ENCODE measurements around the gene CDCA3. TPM values are rescaled to one million over a fixed set of nuclear protein-coding genes. Genes with fewer than 3 reads are reported as not detected.
A peak's percentile ranks its signal among the peaks of the same experiment; 100 is the strongest.

Gene CDCA3
- total RNA-seq, 1 experiment from 2014 or later = 30.8 TPM

GRCh38 chr12:6832125-6832524 is 19.0 kb downstream of the CDCA3 start:
- no peak for DNase-seq (ENCODE audit: low spot score)

GRCh38 chr12:6831450-6831995 is 19.6 kb downstream of the CDCA3 start:
- DNase-seq (ENCODE audit: low spot score) = no peak

DNA sequence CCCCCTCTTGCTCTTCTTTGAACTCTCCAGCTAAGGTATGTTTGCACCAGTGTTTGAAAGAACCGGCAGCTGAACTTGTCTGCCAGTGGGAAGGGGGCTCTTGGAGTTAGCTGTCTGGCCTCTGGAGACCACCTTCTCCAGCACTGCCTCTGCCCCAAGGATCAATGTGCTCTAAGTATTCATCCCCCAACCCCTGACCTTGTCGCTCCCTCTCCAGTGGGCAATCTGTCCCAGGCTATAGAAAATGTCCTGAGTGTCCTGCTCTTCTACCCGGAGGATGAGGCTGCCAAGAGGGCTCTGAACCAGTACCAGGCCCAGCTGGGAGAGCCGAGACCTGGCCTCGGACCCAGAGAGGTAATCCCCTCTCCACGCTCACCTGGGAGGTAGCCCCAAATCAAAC is 20.1 kb downstream of the CDCA3 start:
- DNase-seq (ENCODE audit: low spot score) = no peak

GRCh38 chr12:6830286-6830890 is 20.7 kb downstream of the CDCA3 start:
- DNase-seq (ENCODE audit: low spot score) = no peak

- DNase-seq (ENCODE audit: low spot score) = no peak
Measured at GRCh38 chr12:6829536-6830220, 21.4 kb downstream of the CDCA3 start.

GRCh38 chr12:6828781-6829535 is 22.1 kb downstream of the CDCA3 start:
- no peak for DNase-seq (ENCODE audit: low spot score)

DNA sequence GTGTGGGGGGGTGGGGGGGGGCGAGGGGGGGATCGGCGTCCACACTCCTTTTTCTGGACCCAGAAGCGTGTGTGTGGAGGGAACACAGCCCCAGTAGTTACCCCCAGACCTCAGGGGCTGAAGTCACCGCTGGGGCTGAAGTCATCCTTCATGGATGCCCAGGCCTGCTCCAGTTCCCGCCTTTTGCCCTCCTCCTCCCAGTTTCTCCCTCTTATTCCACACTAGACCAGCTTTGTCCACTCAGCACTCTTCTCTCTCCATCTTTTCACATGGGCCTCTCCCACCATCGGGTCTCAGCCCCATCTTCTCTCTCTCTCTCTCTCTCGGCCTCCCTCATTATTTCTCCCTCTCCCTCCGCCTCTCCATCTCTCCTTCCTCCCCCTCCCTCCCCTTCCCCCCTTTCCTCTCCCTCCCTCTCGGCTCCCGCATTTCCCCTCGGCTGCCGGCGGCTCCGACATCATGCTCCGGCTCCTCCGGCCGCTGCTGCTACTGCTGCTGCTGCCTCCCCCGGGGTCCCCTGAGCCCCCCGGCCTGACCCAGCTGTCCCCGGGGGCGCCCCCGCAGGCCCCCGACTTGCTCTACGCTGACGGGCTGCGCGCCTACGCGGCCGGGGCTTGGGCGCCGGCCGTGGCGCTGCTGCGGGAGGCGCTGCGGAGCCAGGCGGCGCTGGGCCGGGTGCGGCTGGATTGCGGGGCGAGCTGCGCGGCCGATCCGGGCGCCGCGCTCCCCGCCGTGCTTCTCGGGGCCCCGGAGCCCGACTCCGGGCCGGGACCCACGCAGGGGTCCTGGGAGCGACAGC is 22.9 kb downstream of the CDCA3 start, which contains the start of gene P3H3:
Gene P3H3, plus strand, starts transcription at position 426 of the 799 bp plus-strand sequence. Its CDS starts 34 bp downstream, at position 460.
- DNase-seq (ENCODE audit: low spot score) = peak; percentile 30

- peak; percentile 45 for DNase-seq (ENCODE audit: low spot score)
Measured at GRCh38 chr12:6827437-6827911, 23.6 kb downstream of the CDCA3 start.

GRCh38 chr12:6826734-6827436 is 24.2 kb downstream of the CDCA3 start:
- no peak for DNase-seq (ENCODE audit: low spot score)

- DNase-seq (ENCODE audit: low spot score) = no peak
Measured at GRCh38 chr12:6826125-6826733, 24.9 kb downstream of the CDCA3 start.

- DNase-seq (ENCODE audit: low spot score) = peak; percentile 52
Measured at GRCh38 chr12:6825398-6826124, 25.5 kb downstream of the CDCA3 start.

GRCh38 chr12:6824901-6825381 is 26.1 kb downstream of the CDCA3 start:
- no peak for DNase-seq (ENCODE audit: low spot score)

DNA sequence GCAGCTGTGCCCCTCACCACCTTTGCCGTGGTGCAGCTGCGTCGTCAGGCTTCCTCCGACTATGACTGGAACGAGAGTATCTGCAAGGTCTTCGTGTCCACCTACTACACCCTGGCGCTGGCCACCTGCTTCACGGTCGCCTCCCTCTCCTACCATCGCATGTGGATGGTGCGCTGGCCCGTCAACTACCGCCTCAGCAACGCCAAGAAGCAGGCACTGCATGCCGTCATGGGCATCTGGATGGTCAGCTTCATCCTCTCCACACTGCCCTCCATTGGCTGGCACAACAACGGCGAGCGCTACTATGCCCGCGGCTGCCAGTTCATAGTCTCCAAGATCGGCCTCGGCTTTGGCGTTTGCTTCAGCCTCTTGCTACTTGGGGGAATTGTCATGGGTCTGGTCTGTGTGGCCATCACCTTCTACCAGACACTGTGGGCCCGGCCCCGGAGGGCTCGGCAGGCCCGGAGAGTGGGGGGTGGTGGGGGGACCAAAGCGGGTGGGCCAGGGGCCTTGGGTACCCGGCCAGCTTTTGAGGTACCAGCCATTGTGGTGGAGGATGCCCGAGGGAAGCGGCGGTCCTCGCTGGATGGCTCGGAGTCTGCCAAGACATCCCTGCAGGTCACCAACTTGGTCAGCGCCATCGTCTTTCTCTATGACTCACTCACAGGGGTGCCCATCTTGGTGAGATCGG is 26.9 kb downstream of the CDCA3 start:
- no peak for DNase-seq (ENCODE audit: low spot score)

DNA sequence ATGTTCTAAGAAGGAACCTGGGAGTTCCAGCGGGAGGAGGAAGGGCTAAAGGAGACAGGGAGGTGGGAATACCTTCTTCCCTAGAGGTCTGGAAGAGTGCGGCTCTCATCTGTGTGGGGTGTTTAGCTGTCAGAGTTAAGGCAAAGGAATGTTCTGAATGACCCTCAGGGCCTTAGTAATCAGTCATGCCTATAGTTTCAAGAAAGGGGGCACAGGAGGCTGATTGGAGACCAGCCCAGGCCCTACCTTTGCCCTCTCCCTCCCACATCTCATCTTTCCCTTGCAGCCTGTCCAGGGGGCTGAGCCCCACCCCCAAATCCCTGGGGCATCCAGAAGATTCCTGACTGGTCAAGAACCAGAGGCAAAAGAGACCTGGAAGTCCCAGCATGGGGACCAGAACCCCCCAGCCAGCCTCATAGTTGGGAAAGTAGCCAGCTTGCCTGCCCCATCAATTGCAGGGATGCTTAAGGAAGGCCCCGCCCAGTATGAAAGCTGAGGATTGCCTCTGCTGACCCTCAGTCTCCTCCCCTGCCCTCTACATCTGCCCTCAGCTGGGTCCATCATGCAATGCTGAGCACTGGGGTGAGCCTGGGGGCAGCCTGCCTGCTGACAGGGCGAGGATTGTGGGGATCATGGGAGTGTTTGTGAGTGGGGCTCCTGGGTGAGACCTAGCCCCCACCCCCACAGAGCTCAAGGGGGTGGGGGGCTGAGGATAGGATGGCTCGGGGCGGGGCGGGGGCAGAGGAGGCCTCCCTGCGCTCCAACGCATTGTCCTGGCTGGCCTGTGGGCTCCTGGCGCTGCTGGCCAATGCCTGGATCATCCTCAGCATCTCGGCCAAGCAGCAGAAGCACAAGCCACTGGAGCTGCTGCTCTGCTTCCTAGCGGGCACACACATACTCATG is 27.7 kb downstream of the CDCA3 start:
- DNase-seq (ENCODE audit: low spot score) = no peak

GRCh38 chr12:6822426-6823135 is 28.5 kb downstream of the CDCA3 start:
- no peak for DNase-seq (ENCODE audit: low spot score)

- DNase-seq (ENCODE audit: low spot score) = no peak
Measured at GRCh38 chr12:6821591-6822425, 29.3 kb downstream of the CDCA3 start, which contains the start of gene GPR162. GPR162 (plus strand) TSS chr12:6821821; CDS start chr12:6823899, 2,078 bp downstream.
